Measurements from ENCODE around the gene KCNIP4. TPM values are rescaled to one million over a fixed set of nuclear protein-coding genes. Genes with fewer than 3 reads are reported as not detected.

The KCNIP4 gene
- total RNA-seq, 1 experiment from 2014 or later = 0.91 TPM

DNA sequence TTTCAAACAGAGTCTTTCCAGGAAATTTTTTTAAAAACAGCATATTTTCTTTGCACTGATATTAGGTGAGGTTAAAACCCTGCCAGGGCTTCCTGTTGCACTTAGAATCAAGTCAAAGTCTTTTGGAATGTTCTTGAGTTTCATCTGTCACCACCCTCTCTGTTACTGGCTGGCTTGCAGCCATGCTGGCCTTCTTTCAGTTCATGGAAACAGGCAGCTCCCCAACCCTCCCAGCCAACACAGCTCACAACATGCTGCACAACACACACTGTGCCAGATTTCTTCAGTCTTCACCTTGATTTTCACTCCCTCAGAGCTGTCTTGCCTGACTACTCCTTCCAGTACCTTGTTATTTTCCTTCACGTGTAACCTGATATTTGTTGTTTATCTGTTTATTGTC is 129.5 kb downstream of the KCNIP4 start:
- intact Hi-C loops (cut with micrococcal nuclease) = no loop called here
- no peak for DNase-seq (ENCODE audit: unreplicated experiment)
- Mint-ChIP-seq H3K27ac (ENCODE audit: low read depth, unreplicated experiment) (no peak overlapping the region), H3K27me3 (ENCODE audit: insufficient read depth, unreplicated experiment) (no peaks in the 10 kb centered on the region), H3K4me3 (ENCODE audit: unreplicated experiment) (no peak overlapping the region), H3K36me3 (ENCODE audit: insufficient read depth, unreplicated experiment) (no peaks in the 10 kb centered on the region), H3K4me1 (ENCODE audit: insufficient read depth, unreplicated experiment) (no peaks in the 10 kb centered on the region), H3K9me3 (ENCODE audit: unreplicated experiment) (peaks cover 19% of the 10 kb centered on the region)
- POLR2A ChIA-PET = interaction anchor here (0.7 kb wide), 1 partner anchor 374 kb away, joined by 3 read pairs; no protein-coding TSS in a partner anchor
- no peak for TF ChIP-seq CTCF (IDR thresholded peaks at IDR 0.05; ENCODE audit: unreplicated experiment)
- no TSS peak for BruUV-seq (replicated peaks)
- CTCF ChIA-PET = interaction anchor here (0.6 kb wide), 1 partner anchor 216 kb away, joined by 3 read pairs; no protein-coding TSS in a partner anchor

GRCh38 chr4:21815651-21816377 is 132.8 kb downstream of the KCNIP4 start:
- Mint-ChIP-seq H3K4me1 (ENCODE audit: insufficient read depth, unreplicated experiment) (no peaks in the 10 kb centered on the region), H3K9me3 (ENCODE audit: unreplicated experiment) (peaks cover 19% of the 10 kb centered on the region), H3K4me3 (ENCODE audit: unreplicated experiment) (no peak overlapping the region), H3K27ac (ENCODE audit: low read depth, unreplicated experiment) (no peak overlapping the region), H3K27me3 (ENCODE audit: insufficient read depth, unreplicated experiment) (no peaks in the 10 kb centered on the region), H3K36me3 (ENCODE audit: insufficient read depth, unreplicated experiment) (no peaks in the 10 kb centered on the region)
- ChIA-PET CTCF (interaction anchor here (0.9 to 2.5 kb wide), 2 partner anchors 27 to 573 kb away, joined by 5 to 10 read pairs; no protein-coding TSS in a partner anchor), POLR2A (no interaction called here)
- no peak for TF ChIP-seq CTCF (IDR thresholded peaks at IDR 0.05; ENCODE audit: unreplicated experiment)
- BruUV-seq (replicated peaks) = no TSS peak
- no peak for DNase-seq (ENCODE audit: unreplicated experiment)
- intact Hi-C loops (cut with micrococcal nuclease) = no loop called here

- H3K4me1 Mint-ChIP-seq (ENCODE audit: insufficient read depth, unreplicated experiment) = no peaks in the 10 kb centered on the region
Measured at GRCh38 chr4:21811565-21811964, 137.0 kb downstream of the KCNIP4 start.

More at GRCh38 chr4:21811565-21811964, 137.0 kb downstream of the KCNIP4 start:
- CTCF ChIA-PET = interaction anchor here (1.2 kb wide), 1 partner anchor 578 kb away, joined by 3 read pairs; no protein-coding TSS in a partner anchor
- H3K4me3 Mint-ChIP-seq (ENCODE audit: unreplicated experiment) = no peak overlapping the region
- H3K27me3 Mint-ChIP-seq (ENCODE audit: insufficient read depth, unreplicated experiment) = no peaks in the 10 kb centered on the region
- H3K36me3 Mint-ChIP-seq (ENCODE audit: insufficient read depth, unreplicated experiment) = no peaks in the 10 kb centered on the region
- no peak for DNase-seq (ENCODE audit: unreplicated experiment)
- no peak overlapping the region for H3K27ac Mint-ChIP-seq (ENCODE audit: low read depth, unreplicated experiment)
- POLR2A ChIA-PET = interaction anchor here (0.9 kb wide), 1 partner anchor 8 kb away, joined by 3 read pairs; no protein-coding TSS in a partner anchor
- no peak for TF ChIP-seq CTCF (IDR thresholded peaks at IDR 0.05; ENCODE audit: unreplicated experiment)
- no TSS peak for BruUV-seq (replicated peaks)
- peaks cover 2% of the 10 kb centered on the region for H3K9me3 Mint-ChIP-seq (ENCODE audit: unreplicated experiment)
- intact Hi-C loops (cut with micrococcal nuclease) = no loop called here
